Endothelial cell of umbilical vein (primary cell): ENCODE data around the gene CD151. TPM values are rescaled to one million over a fixed set of nuclear protein-coding genes. Genes with fewer than 3 reads are reported as not detected.

Experiments used
- BruUV-seq: library from RNA; stranded (reverse); fragments of 400-500 nt; replicated peaks from 2 replicates; lab custom pipeline; 2021; lab: Mats Ljungman, UMichigan
- CTCF ChIA-PET: fragments of 300-600, 350-600 bp; sonication (Branson Sonifier 250); formaldehyde crosslinking; loops from one replicate; lab custom pipeline; 2021; ENCODE audit warnings: antibody characterized with exemption, inconsistent platforms; lab: Charles Lee
- POLR2A ChIA-PET: fragments of 300-600, 350-600 bp; sonication (Branson Sonifier 250); formaldehyde crosslinking; loops from one replicate; lab custom pipeline; 2021; ENCODE audit warnings: antibody characterized with exemption, inconsistent platforms; lab: Charles Lee
- DNase-seq: peaks from one replicate; pipeline ENCODE4 v3.0.0-alpha.2; 2011; ENCODE audit warnings: low read depth, low spot score
- FAIRE-seq: peaks from 2 replicates; lab custom pipeline; 2011; peaks lifted over from hg19 to GRCh38; lab: Jason Lieb, UNC
- H2AFZ ChIP-seq: 2 replicates; pipeline ENCODE4 v1.6.0; 2012; ENCODE audit warnings: low read depth, low read length, control low read depth, inconsistent platforms
- H3K27ac ChIP-seq: 2 replicates; pipeline ENCODE4 v1.5.1; 2011; ENCODE audit warnings: low read depth, mild to moderate bottlenecking, control low read depth, low read length, moderate library complexity; ENCODE audit not compliant: insufficient read depth
- H3K27me3 ChIP-seq, 2 experiments: 2 replicates each; pipeline versions ENCODE4 v1.6.0 to v1.6.1; 2011; ENCODE audit warnings: low read length in 2 of 2, mixed read lengths in 1 of 2; ENCODE audit not compliant: control insufficient read depth in 2 of 2, insufficient read depth in 2 of 2
- H3K36me3 ChIP-seq, 2 experiments: 2 replicates in 1 of 2; 3 replicates in 1 of 2; pipeline ENCODE4 v1.5.1; 2011; ENCODE audit warnings: low read length in 2 of 2, mild to moderate bottlenecking in 1 of 2, moderate library complexity in 1 of 2; ENCODE audit not compliant: control insufficient read depth in 2 of 2, insufficient read depth in 2 of 2; ENCODE audit errors: extremely low read depth in 1 of 2
- H3K4me1 ChIP-seq: 3 replicates; pipeline ENCODE4 v1.5.1; 2011; ENCODE audit warnings: mild to moderate bottlenecking, low read length; ENCODE audit not compliant: control insufficient read depth, insufficient read depth; ENCODE audit errors: extremely low read depth
- H3K4me2 ChIP-seq: 2 replicates; pipeline ENCODE4 v1.6.1; 2011; ENCODE audit warnings: low read length, control low read depth, mixed read lengths; ENCODE audit not compliant: insufficient read depth
- H3K4me3 ChIP-seq, 3 experiments: fragments of 200-600 bp in 1 of 3; sonication (generic), shearing (Covaris generic) in 1 of 3; replicated peaks in 1 of 3; 2 replicates each; pipeline ENCODE4 v1.5.1; 2011 to 2016; ENCODE audit warnings: control low read depth in 3 of 3, low read length in 3 of 3, mild to moderate bottlenecking in 2 of 3, inconsistent platforms in 1 of 3, low read depth in 1 of 3, moderate library complexity in 1 of 3; ENCODE audit not compliant: insufficient read depth in 1 of 3
- H3K79me2 ChIP-seq: 2 replicates; pipeline ENCODE4 v1.6.0; 2012; ENCODE audit warnings: low read length, inconsistent platforms; ENCODE audit not compliant: control insufficient read depth, insufficient read depth
- H3K9ac ChIP-seq: replicated peaks from 2 replicates; pipeline ENCODE3; 2011; ENCODE audit warnings: low read length, control low read depth; ENCODE audit not compliant: insufficient read depth; ENCODE audit errors: extremely low read depth
- H3K9me1 ChIP-seq: replicated peaks from 3 replicates; pipeline ENCODE4 v1.6.0; 2011; ENCODE audit warnings: mild to moderate bottlenecking, low read length; ENCODE audit not compliant: control insufficient read depth, insufficient read depth; ENCODE audit errors: extremely low read depth
- H3K9me3 ChIP-seq: replicated peaks from 2 replicates; pipeline ENCODE4 v1.5.1; 2012; ENCODE audit warnings: low read length, inconsistent platforms; ENCODE audit not compliant: control insufficient read depth, insufficient read depth
- H4K20me1 ChIP-seq: replicated peaks from 2 replicates; pipeline ENCODE3; 2011; ENCODE audit warnings: mild to moderate bottlenecking, low read length; ENCODE audit not compliant: control insufficient read depth, insufficient read depth; ENCODE audit errors: extremely low read depth
- CTCF ChIP-seq, 2 donors: IDR thresholded peaks; 1 replicate in 1 of 2; 2 replicates in 1 of 2; pipeline ENCODE4 v1.5.1; 2011; ENCODE audit warnings: low read length in 2 of 2, mild to moderate bottlenecking in 2 of 2, moderate library complexity in 2 of 2, control low read depth in 1 of 2, inconsistent platforms in 1 of 2, low read depth in 1 of 2; ENCODE audit not compliant: insufficient read depth in 1 of 2; ENCODE audit errors: extremely low read depth in 1 of 2
- EZH2 ChIP-seq: IDR thresholded peaks from 2 replicates; pipeline ENCODE4 v1.6.1; 2012; ENCODE audit warnings: borderline replicate concordance, low read depth, mild to moderate bottlenecking, moderate library complexity, low read length, inconsistent platforms; ENCODE audit not compliant: severe bottlenecking
- FOS ChIP-seq: IDR thresholded peaks from 2 replicates; pipeline ENCODE4 v1.6.1; 2011; ENCODE audit warnings: mild to moderate bottlenecking, low read length, moderate library complexity, borderline replicate concordance; ENCODE audit not compliant: insufficient read depth
- GATA2 ChIP-seq: IDR thresholded peaks from 2 replicates; pipeline ENCODE4 v1.7.0; 2011; ENCODE audit warnings: low read depth, mild to moderate bottlenecking, moderate library complexity, mixed read lengths, low read length; ENCODE audit not compliant: insufficient read length, insufficient read depth
- JUN ChIP-seq: IDR thresholded peaks from 2 replicates; pipeline ENCODE4 v1.6.1; 2011; ENCODE audit warnings: borderline replicate concordance, low read depth; ENCODE audit not compliant: insufficient read length, insufficient read depth
- MAX ChIP-seq: IDR thresholded peaks from 2 replicates; pipeline ENCODE4 v1.6.1; 2011; ENCODE audit not compliant: insufficient read depth, insufficient read length
- MYC ChIP-seq: IDR thresholded peaks from one replicate; pipeline ENCODE4 v1.6.1; 2011; ENCODE audit warnings: mild to moderate bottlenecking, low read depth, low read length
- POLR2A ChIP-seq: IDR thresholded peaks from 2 replicates; pipeline ENCODE4 v1.6.1; 2012; ENCODE audit warnings: low read depth, mild to moderate bottlenecking, control low read depth, low read length
- POLR2AphosphoS5 ChIP-seq: IDR thresholded peaks from 2 replicates; pipeline ENCODE4 v1.6.1; 2012; ENCODE audit warnings: low read depth, mild to moderate bottlenecking, control low read depth, low read length, moderate library complexity; ENCODE audit not compliant: insufficient read depth
- dilution Hi-C: fragments of 300-500 bp; cut with MboI; formaldehyde crosslinking; loops from one replicate; pipeline ENCODE4 v1.15.0; 2019; ENCODE audit warnings: low sequenced_read_pairs; ENCODE audit not compliant: extremely low pct_ligation_motif_present
- intact Hi-C: fragments of 100-400 bp; cut with micrococcal nuclease; formaldehyde crosslinking; loops from one replicate; pipeline ENCODE4 v1.10.0; 2022
- polyA plus RNA-seq, 4 experiments: library from polyadenylated mRNA; depleted of rRNA in 3 of 4; stranded (reverse) in 3 of 4; unstranded in 1 of 4; fragments of >200 nt; gene quantifications; 2 replicates each; pipeline versions ENCODE4 v1.2.1 to v1.2.3, GENCODE V29; 2011 to 2012; ENCODE audit warnings: missing spikeins in 1 of 4
- total RNA-seq: library from RNA; stranded (reverse); gene quantifications from 2 replicates; pipeline ENCODE4 v1.2.3, GENCODE V29; 2021

CD151 gene
- total and polyA plus RNA-seq, 2 donors (not counting 3 experiments of a cell fraction or from before 2014, with no cell fraction given): 515 to 1,090 TPM

DNA sequence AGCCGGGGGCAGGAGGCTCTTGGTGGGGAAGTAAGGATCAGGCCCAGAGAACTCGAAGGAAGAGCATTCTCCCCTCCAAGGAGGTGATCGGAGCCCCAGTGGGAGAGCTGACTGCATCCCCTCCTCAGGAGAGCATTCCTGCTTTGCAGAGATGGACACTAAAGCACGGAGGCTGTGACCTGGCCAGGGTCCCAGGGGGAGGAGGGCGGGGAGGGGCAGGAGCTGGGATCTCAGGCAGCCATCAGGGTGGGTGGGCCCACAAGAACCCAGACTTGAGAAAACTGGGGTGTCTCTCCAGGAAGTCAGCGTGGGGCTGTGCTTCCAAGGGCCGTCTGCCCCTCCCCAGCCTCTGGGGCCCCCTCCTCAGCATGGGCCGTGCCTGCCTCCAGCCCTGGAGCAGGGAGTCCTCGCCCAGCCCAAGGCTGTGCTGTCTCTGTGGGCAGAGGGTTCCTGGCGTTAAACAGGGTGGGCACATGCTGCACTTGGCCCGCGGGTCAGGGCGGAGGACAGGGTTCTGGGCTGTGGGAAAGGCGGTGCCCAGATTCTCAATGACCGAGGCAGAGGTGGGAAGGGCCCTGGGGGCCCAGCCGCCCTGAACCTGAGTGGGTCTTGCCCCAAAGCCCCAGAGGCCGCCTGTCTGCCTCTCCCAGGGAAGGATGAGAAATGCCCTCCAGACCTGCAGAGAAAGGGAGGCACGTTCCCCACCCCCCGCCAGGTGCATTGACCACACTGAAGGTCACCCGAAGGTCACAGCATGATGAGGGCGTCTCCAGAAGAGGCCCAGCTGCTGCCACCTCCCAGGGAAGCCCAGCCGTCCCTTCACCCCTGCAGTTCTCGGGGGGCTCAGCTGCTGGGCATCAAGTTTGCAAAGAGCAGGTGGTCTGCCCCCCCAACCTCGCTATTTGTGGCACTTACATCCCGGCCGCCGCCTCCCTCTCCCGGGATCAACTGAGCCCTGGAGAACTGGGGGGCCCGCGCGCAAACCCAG is 43.5 kb upstream of the CD151 start:
- Histone ChIP-seq H3K79me2 (no peaks in the 10 kb centered on the region), H3K4me3 (no peak overlapping the region), H2AFZ (no peak overlapping the region), H3K4me2 (no peak overlapping the region), H3K9ac (no peak overlapping the region), H3K9me3 (no peaks in the 10 kb centered on the region), H3K27ac (no peak overlapping the region), H3K9me1 (no peaks in the 10 kb centered on the region), H3K27me3 (no peaks in the 10 kb centered on the region), H3K36me3 (no peaks in the 10 kb centered on the region), H4K20me1 (no peaks in the 10 kb centered on the region), H3K4me1 (no peaks in the 10 kb centered on the region)
- POLR2A ChIA-PET: no interaction called here
- intact Hi-C loops (no loop called here), dilution Hi-C loops (no loop called here)
- BruUV-seq: no TSS peak
- no peak for TF ChIP-seq FOS
- no peak for TF ChIP-seq POLR2AphosphoS5
- no peak for TF ChIP-seq EZH2
- TF ChIP-seq GATA2: no peak
- TF ChIP-seq JUN: no peak
- no peak for TF ChIP-seq MYC
- TF ChIP-seq MAX: no peak
- no peak for TF ChIP-seq POLR2A
- no peak for TF ChIP-seq CTCF (IDR thresholded peaks at IDR 0.05; ENCODE audit: extremely low read depth in 1 of 2, insufficient read depth in 1 of 2, low read depth in 1 of 2, low read length in 2 of 2)
- no peak for FAIRE-seq
- no peak for DNase-seq
- CTCF ChIA-PET: interaction anchor here (1.0 to 1.5 kb wide), 2 partner anchors 13 to 61 kb away, joined by 4 read pairs; partner anchors contain the start of gene GATD1
